ENCODE data around the gene MYO6. TPM values are rescaled to one million over a fixed set of nuclear protein-coding genes. Genes with fewer than 3 reads are reported as not detected.

MYO6 gene
- total and polyA plus RNA-seq, 2 of the 4 experiments (the other 2 are of a cell fraction) = 6.1 to 6.8 TPM

DNA sequence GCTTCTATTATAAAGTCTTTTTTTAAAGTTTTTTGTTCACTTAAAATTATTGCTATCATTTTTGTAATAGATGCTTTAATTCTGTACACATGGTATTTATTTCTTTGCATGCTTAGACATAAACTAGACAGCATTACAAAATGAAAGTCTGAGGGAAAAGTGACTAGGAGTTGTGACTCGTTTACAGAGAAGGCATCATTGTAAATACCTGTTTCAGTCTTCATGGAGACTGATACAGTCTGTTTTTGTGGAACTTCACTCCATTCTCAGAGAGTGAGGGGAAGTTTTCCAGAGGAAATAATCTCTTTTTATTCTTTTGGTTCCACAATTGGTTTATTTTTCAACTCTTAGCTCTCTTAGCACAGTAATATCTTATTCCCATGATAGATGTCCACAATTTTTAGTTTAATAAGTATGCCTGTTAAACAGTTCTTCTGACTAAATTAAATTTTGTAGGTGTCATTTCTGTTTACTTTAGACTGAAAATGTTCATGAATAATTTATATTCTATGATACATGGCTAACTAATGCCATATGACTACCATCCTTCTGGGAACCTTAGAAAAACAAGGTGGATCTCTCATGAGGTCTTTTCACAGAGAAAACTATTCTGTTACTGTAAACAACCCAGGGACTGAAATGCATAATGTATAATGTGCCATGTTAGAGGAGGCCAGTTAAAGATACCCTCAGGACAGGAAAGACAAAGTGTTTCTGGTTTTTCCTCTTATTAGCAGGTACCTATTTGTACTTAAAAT, 69.2 kb downstream of the MYO6 start:
- Histone ChIP-seq H4K91ac (ENCODE audit: insufficient read depth, low read depth, low read length) (no peak overlapping the region), H2BK120ac (ENCODE audit: low read depth, low read length) (no peak overlapping the region), H2BK20ac (ENCODE audit: low read depth, low read length) (no peak overlapping the region), H3K4ac (ENCODE audit: low read depth, low read length) (no peak overlapping the region), H3K18ac (ENCODE audit: low read depth, low read length) (no peak overlapping the region), H3K27ac (ENCODE audit: insufficient read depth, low read length) (no peak overlapping the region), H4K20me1 (ENCODE audit: insufficient read depth, low read length) (no peaks in the 10 kb centered on the region), H4K8ac (ENCODE audit: low read depth in 2 of 2, low read length in 2 of 2) (no peak overlapping the region), H3K56ac (ENCODE audit: extremely low read depth, insufficient read depth, low read length) (no peak overlapping the region), H3K4me2 (ENCODE audit: low read depth, low read length) (no peak overlapping the region), H3K79me1 (ENCODE audit: low read depth in 1 of 2, low read length in 2 of 2) (no peaks in the 10 kb centered on the region), H3K9ac (ENCODE audit: low read depth, low read length) (no peak overlapping the region), H2AK9ac (replicated peaks; ENCODE audit: low read depth, low read length, poor library complexity) (no peak overlapping the region), H2AK5ac (ENCODE audit: low read depth, low read length) (no peak overlapping the region), H4K5ac (ENCODE audit: low read depth, low read length) (no peak overlapping the region), H3K4me1 (ENCODE audit: control insufficient read depth, insufficient read depth, low read length) (no peaks in the 10 kb centered on the region; the same call in 1 of the 2 replicates), H3K36me3 (ENCODE audit: control insufficient read depth, insufficient read depth, low read length) (no peaks in the 10 kb centered on the region), H3K23ac (ENCODE audit: low read depth, low read length) (no peak overlapping the region), H2BK15ac (ENCODE audit: low read depth, low read length) (no peak overlapping the region), H3K27me3 (ENCODE audit: control insufficient read depth, insufficient read depth, low read length) (no peaks in the 10 kb centered on the region), H3K9me1 (ENCODE audit: insufficient read depth, low read length) (peaks cover 5% of the 10 kb centered on the region; the same call in 1 of the 2 replicates), H3K4me3 (ENCODE audit: insufficient read depth, low read depth, low read length) (no peak overlapping the region), H3K14ac (replicated peaks; ENCODE audit: low read depth, low read length) (no peak overlapping the region), H2BK5ac (ENCODE audit: low read depth, low read length, poor library complexity, severe bottlenecking) (no peak overlapping the region), H2AFZ (replicated peaks; ENCODE audit: low read length, poor library complexity) (no peak overlapping the region), H3K9me3 (ENCODE audit: control insufficient read depth, insufficient read depth, low read length) (no peaks in the 10 kb centered on the region)
- DNase-seq (peak; percentile 56), ATAC-seq (ENCODE audit: low read depth) (peak; percentile 66)
- intact Hi-C loops (cut with micrococcal nuclease) (no loop called here), dilution Hi-C loops (cut with HindIII; ENCODE audit: low sequenced_read_pairs, unreplicated experiment) (no loop called here), in situ Hi-C loops (cut with MboI; ENCODE audit: low sequenced_read_pairs) (no loop called here)
- POLR2A ChIA-PET (ENCODE audit: unreplicated experiment) = interaction anchor here (0.6 kb wide), 1 partner anchor 15 kb away, joined by 5 read pairs; no protein-coding TSS in a partner anchor
- WGBS, 2 experiments (ENCODE audit: extremely low coverage in 2 of 2, insufficient read length in 1 of 2) = no CpG with 5 or more reads among the region's 1 CpG
- CTCF ChIA-PET = interaction anchor here (0.6 to 0.7 kb wide), 2 partner anchors 36 to 75 kb away, joined by 3 read pairs; no protein-coding TSS in a partner anchor
- no TSS peak for BruUV-seq (replicated peaks)
- TF ChIP-seq, protein P1, sequence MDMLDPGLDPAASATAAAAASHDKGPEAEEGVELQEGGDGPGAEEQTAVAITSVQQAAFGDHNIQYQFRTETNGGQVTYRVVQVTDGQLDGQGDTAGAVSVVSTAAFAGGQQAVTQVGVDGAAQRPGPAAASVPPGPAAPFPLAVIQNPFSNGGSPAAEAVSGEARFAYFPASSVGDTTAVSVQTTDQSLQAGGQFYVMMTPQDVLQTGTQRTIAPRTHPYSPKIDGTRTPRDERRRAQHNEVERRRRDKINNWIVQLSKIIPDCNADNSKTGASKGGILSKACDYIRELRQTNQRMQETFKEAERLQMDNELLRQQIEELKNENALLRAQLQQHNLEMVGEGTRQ (IDR thresholded peaks at IDR 0.05; ENCODE audit: low read depth, low read length) = no peak
- peak; percentile 63 for TF ChIP-seq FOS (IDR thresholded peaks at IDR 0.05; ENCODE audit: low read depth, low read length)
- no peak for TF ChIP-seq RCOR1 (IDR thresholded peaks at IDR 0.05; ENCODE audit: insufficient replicate concordance, low read length)
- no peak for TF ChIP-seq POLR2A (IDR thresholded peaks at IDR 0.05; ENCODE audit: low read depth, low read length)
- no peak for TF ChIP-seq NFE2L2 (IDR thresholded peaks at IDR 0.05; ENCODE audit: low read depth, low read length)
- no peak for TF ChIP-seq SMC3 (IDR thresholded peaks at IDR 0.05; ENCODE audit: low read depth, low read length)
- TF ChIP-seq, protein P2, sequence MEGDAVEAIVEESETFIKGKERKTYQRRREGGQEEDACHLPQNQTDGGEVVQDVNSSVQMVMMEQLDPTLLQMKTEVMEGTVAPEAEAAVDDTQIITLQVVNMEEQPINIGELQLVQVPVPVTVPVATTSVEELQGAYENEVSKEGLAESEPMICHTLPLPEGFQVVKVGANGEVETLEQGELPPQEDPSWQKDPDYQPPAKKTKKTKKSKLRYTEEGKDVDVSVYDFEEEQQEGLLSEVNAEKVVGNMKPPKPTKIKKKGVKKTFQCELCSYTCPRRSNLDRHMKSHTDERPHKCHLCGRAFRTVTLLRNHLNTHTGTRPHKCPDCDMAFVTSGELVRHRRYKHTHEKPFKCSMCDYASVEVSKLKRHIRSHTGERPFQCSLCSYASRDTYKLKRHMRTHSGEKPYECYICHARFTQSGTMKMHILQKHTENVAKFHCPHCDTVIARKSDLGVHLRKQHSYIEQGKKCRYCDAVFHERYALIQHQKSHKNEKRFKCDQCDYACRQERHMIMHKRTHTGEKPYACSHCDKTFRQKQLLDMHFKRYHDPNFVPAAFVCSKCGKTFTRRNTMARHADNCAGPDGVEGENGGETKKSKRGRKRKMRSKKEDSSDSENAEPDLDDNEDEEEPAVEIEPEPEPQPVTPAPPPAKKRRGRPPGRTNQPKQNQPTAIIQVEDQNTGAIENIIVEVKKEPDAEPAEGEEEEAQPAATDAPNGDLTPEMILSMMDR (conservative IDR thresholded peaks at IDR 0.05; ENCODE audit: low read depth, low read length) = no peak
- no peak for TF ChIP-seq MXI1 (IDR thresholded peaks at IDR 0.05; ENCODE audit: borderline replicate concordance, low read depth, low read length)
- TF ChIP-seq RFX5 (IDR thresholded peaks at IDR 0.05; ENCODE audit: low read depth, low read length) = no peak
- no peak for TF ChIP-seq CHD1 (IDR thresholded peaks at IDR 0.05; ENCODE audit: low read depth, low read length)
- TF ChIP-seq RAD21 (IDR thresholded peaks at IDR 0.05; ENCODE audit: low read length) = no peak
- no peak for TF ChIP-seq MAFK (IDR thresholded peaks at IDR 0.05; ENCODE audit: low read depth, low read length)
- TF ChIP-seq MAZ (IDR thresholded peaks at IDR 0.05; ENCODE audit: borderline replicate concordance, low read depth, low read length) = no peak
- TF ChIP-seq, protein P3, sequence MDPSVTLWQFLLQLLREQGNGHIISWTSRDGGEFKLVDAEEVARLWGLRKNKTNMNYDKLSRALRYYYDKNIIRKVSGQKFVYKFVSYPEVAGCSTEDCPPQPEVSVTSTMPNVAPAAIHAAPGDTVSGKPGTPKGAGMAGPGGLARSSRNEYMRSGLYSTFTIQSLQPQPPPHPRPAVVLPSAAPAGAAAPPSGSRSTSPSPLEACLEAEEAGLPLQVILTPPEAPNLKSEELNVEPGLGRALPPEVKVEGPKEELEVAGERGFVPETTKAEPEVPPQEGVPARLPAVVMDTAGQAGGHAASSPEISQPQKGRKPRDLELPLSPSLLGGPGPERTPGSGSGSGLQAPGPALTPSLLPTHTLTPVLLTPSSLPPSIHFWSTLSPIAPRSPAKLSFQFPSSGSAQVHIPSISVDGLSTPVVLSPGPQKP (IDR thresholded peaks at IDR 0.05; ENCODE audit: borderline replicate concordance, low read depth, low read length) = no peak
- TF ChIP-seq CEBPB (IDR thresholded peaks at IDR 0.05; ENCODE audit: low read depth, low read length) = 0 out of 2 replicates have a peak, but pooled peaks have one; percentile 4

All from IMR-90 (cell line).